GM18867 (cell line): ENCODE measurements around the gene ZNF384.

Source experiments
- ATAC-seq: cut with Tn5 transposase; IDR thresholded peaks from one replicate; pipeline ENCODE4 v1.9.1; 2021; ENCODE audit warnings: mild to moderate bottlenecking, moderate library complexity; ENCODE audit not compliant: unreplicated experiment

ZNF384 gene

GRCh38 chr12:6699259-6699988, 10.2 kb upstream of the ZNF384 start:
- no peak for ATAC-seq

- no peak for ATAC-seq
Observed at GRCh38 chr12:6698352-6699046, 9.3 kb upstream of the ZNF384 start.

DNA sequence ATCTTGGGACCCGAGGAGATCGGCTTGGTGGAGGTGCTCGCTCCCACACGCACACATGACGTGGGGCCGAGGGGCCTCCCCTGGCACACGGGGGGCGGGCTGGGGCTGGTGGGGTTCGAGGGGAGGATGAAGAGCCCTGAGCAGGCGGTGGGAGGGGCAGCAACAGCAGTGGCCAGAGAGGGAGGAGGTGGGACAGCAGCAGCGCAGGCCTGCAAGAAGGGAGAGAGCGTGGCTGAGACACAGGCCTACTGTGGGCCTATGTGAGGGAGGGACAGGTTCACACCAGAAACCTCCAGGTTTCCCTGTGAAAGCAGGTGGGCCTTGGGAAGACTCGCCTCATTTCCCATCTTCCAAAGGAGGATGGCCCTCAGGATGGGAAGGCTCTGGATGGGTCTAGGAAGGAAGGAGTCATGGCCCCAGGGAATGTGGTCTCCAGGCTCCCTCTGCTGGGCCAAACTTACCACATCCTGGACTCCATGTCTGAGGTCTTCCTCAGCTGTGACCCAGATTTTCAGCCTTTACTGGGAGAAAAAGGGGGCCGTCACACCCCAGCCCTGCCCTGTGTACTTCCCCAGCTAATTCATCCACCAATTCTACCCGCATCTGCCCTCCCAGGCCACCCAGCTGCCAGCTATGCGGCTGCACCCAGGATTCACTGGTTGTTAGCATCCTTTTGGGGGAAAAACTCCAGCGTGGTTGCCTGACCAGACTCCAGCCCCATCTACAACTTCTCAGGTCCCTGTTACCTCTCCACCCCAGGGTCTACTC, 8.6 kb upstream of the ZNF384 start:
- ATAC-seq, result no peak

DNA sequence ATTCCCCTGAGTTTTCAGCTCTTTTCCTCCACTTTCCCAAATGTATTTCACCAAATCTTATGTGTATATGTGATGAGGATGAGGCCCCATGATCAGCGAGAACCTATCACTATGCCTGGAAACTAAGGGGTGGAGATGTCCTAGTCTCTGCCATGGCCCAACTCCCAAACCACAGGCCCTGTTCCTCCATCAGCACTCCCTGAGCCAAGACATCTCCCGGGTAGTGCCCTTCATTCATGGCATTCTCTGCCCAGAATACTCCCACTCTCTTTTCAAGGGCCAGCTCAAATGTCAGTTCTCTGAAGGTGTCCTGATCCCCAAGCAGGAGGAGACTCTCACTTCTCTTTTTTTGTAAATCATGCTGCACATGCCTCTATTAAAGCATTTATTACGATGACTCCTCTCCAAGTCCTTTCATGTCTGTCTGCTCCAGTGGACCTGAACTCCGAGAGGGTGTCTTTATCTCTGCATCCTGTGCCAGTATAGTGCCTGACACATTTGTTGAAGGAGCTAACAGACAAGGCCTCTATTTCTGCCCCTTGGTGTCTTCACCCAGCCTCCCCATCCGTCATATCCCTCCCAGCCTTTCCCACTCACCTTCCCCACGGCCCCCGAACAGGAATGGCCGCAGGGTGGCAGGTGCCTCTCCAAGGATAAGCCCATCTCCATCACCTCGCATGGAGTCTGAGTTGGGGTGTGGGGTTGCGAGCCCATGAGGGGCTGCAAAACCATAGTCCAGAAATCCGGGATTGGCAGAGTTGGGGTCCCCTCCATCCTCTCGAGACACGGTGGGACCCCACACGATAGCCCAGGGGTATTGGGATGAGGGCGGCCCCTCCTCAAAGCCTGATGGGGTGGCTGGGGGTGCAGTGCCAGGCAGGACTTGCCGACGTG, 7.8 kb upstream of the ZNF384 start:
- ATAC-seq, result no peak

DNA sequence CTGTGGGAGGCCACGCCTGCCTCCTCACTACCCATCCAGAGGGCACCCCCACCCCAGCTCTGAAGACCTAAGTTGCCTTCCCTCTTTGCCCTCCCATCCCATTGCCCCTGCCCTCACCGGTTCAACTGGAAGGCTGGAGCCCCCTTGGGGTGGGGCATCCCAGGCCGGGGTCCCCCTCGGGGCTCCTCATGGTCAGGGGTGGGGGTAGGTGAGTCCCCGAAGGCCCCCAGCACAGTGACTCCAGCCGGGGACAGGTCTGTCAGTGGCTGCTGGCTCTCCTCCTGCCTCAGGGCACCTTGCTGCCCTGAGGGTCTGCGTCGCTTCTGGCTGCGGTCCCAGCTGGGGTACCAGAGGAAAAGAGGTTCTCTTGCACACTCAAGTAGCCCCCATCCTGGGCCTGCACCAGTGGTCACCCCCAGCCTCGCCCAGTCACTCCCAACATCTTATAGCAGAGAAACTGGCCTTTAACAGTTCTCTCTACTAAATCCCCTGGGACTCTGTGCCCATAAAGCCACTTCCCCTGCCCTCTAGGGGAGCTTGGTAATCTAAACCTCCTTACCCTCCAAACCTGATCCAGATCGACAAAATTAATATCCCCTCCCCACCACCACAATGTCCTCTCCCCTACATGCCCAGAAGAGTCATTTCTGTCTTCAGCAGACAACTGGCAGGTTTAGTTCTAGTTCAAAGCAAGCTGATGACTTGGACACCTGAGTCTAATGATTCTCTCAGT, 6.3 kb upstream of the ZNF384 start:
- ATAC-seq, result no peak

- no peak for ATAC-seq
Observed at GRCh38 chr12:6694701-6695100, 5.5 kb upstream of the ZNF384 start.

DNA sequence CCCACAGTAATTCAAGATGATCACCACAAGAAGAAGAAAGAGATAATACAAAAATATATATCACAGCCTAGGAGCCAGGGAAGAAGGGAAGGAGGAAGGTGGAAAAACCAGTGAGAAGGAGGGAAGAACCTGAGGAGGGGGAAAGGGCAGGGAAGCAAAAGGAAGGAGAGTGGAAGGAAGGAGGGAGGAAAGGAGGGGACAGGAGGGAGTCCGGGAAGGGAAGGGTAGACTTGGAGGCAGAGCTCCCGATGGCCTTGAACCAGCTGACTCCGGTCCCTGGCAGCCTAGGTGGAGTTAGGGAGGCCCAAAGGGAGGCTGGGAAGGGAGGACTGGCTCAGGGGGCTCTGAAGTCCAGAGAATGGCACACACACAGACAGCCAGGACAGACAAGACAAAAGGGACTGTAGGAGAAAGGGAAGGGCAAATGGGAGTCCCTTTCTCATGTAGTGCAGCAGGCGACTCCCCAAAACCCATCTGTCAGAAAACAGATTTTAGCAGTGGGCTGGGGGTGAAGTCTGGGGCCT, 4.7 kb upstream of the ZNF384 start:
- no peak for ATAC-seq

GRCh38 chr12:6692888-6693287, 3.7 kb upstream of the ZNF384 start:
- no peak for ATAC-seq

GRCh38 chr12:6691473-6691872, 2.3 kb upstream of the ZNF384 start:
- no peak for ATAC-seq

DNA sequence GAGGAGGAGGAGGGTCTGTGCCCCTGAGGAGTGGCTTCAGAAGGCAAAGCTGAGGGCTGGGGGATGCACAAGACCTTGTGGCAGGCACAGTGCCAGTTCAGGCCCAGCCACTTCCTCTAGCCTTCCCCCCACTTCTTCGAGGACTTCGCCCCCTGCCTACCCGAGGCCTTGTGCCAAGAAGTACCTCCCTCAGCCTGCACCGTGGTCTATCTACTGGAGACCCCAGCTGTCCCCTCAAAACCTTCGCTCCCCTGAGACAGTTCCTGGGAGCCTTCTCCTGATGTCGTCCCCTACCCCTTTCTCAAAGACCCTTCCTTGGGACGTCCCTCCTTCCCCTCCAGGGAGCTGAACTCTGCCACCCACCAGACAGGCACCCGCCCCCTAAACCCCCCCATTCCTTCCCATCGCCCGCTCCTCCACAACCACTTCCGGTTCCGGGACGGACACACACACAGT, 604 bp downstream of the ZNF384 start:
- peak; percentile 1 for ATAC-seq

- no peak for ATAC-seq
Observed at GRCh38 chr12:6685814-6686213, 3.4 kb downstream of the ZNF384 start.

DNA sequence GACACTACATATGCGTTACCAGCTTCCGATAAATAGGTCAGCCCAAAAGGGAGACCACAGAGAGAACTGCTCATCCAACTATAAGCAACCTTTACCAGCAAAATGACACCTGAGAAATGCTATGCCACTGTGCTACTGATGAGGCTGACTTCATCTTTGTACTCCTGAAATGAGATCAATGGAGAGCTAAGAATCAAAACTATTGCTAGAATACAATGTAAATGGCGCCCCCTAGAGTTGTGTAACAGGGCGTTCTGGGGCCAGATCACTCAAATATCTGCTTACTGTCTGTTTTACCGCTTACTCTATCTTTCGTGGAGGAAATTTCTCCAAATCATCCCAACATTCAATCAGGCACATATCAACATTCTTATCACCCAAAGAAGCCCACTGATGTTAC, 4.6 kb downstream of the ZNF384 start:
- no peak for ATAC-seq

DNA sequence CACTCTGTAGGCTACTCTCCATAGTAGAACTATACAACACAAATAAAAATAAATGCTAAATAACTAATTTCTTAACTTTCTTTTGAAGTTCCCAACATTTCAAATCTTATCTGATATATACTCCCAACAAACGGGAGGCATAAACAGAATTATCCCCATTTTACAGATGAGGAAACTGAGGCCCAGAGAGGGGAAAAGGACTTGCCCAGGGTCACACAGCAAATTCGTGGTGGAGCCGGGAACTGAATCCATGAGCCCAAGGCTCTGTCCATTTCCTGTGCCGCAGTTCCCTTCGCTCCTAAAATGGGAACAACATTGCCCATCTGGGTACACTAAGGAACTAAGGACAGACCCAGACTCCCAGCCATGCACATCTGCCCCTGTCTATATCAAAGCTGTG, 12.2 kb downstream of the ZNF384 start:
- no peak for ATAC-seq

DNA sequence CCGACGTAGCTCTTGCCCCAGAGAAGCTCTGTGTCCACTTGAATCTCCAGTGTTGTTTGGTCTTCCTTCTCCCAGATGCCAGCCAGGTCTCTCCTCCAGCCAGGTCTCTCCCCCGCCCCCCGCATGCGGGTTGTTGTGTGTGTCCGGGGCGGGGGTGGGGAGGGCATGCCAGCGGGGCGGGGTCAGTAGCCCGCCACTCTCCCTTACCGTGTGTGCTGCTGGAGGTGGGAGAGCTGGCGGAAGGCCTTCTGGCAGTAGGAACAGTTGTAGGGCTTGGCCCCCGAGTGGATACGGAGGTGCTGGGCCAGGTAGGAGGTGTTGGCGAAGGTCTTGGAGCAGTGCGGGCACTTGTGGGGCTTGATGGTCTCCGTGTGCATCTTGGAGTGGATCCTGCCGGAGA, 17.0 kb downstream of the ZNF384 start:
- no peak for ATAC-seq

- ATAC-seq, result no peak
Observed at GRCh38 chr12:6667559-6668210, 21.5 kb downstream of the ZNF384 start.

DNA sequence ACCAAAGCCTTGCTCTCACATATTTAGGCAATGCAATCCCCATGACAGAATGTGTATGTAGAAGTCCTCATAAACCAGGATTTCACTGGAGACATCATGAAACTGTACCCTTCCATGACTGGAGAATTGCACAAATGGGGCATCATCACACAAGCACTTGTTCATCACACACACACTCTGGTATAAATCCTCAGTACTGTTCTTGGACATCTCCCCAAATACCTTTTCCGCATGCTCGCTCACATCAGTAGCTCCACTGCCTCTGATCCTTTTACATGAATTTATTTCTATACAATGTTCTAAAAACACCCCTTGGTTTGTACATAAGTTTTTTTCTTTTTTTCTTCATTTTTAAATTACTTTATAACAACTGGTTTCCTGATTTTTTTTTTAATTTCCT, 23.0 kb downstream of the ZNF384 start:
- no peak for ATAC-seq

GRCh38 chr12:6664902-6665301, 24.3 kb downstream of the ZNF384 start:
- ATAC-seq, result no peak

GRCh38 chr12:6662906-6663742, 26.1 kb downstream of the ZNF384 start, which contains the start of gene ING4:
ING4 (minus strand) TSS chr12:6663119; CDS start chr12:6663101, 18 bp downstream.
- ATAC-seq, result peak; percentile 98

DNA sequence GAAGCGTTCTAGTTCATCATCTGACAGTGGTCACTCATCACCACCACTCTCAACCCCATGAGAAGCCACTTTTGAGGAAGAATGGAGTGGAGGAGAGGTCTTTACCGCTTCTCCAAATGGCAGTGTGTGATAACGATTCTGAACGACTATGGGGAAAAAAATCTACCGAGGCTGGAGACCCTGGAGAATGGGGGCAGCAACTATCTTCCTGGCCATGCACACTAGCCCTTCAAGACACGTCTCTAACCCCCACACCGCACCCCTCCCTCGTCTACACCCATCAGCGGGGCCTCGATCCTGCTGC, 26.6 kb downstream of the ZNF384 start:
- ATAC-seq, result no peak
